MG63 (cell line): Measurements from ENCODE around the gene IMMP2L. TPM values are rescaled to one million over a fixed set of nuclear protein-coding genes. Genes with fewer than 3 reads are reported as not detected.
"Not testable (repeated sequence)": the region's sequence is repeated elsewhere in the genome, so short reads cannot be mapped to it uniquely, and the experiment has no call there.

Experiments
- DNase-seq: peaks from one replicate; pipeline ENCODE4 v3.0.0-alpha.2; 2020
- H3K27me3 ChIP-seq: fragments of 250-450 bp; sonication (Bioruptor Pico); 2 replicates; pipeline ENCODE4 v1.5.1; 2020; ENCODE audit warnings: mild to moderate bottlenecking, moderate library complexity
- H3K36me3 ChIP-seq: fragments of 250-450 bp; sonication (Bioruptor Pico); 2 replicates; pipeline ENCODE4 v1.5.1; 2020; ENCODE audit warnings: mild to moderate bottlenecking, moderate library complexity
- H3K4me3 ChIP-seq: fragments of 250-450 bp; sonication (Bioruptor Pico); 2 replicates; pipeline ENCODE4 v1.5.1; 2020; ENCODE audit warnings: mild to moderate bottlenecking, moderate library complexity
- H3K9me3 ChIP-seq: fragments of 250-450 bp; sonication (Bioruptor Pico); 2 replicates; pipeline ENCODE4 v1.5.1; 2020; ENCODE audit warnings: mild to moderate bottlenecking, moderate library complexity
- total RNA-seq: library from RNA; depleted of rRNA; stranded (reverse); fragments of >200 nt; shearing (Covaris generic); gene quantifications from 2 replicates; pipeline ENCODE4 v1.2.3, GENCODE V29; 2014; ENCODE audit warnings: low replicate concordance; rRNA removed

IMMP2L gene
- 1.5 and 8.8 TPM in 2 replicates for total RNA-seq

GRCh38 chr7:111561904-111562732 is at the start of gene IMMP2L:
Gene IMMP2L (minus strand): TSS chr7:111562492.
- peak; percentile 74 for DNase-seq
- H3K27me3 ChIP-seq, result no peaks in the 10 kb centered on the region

DNA sequence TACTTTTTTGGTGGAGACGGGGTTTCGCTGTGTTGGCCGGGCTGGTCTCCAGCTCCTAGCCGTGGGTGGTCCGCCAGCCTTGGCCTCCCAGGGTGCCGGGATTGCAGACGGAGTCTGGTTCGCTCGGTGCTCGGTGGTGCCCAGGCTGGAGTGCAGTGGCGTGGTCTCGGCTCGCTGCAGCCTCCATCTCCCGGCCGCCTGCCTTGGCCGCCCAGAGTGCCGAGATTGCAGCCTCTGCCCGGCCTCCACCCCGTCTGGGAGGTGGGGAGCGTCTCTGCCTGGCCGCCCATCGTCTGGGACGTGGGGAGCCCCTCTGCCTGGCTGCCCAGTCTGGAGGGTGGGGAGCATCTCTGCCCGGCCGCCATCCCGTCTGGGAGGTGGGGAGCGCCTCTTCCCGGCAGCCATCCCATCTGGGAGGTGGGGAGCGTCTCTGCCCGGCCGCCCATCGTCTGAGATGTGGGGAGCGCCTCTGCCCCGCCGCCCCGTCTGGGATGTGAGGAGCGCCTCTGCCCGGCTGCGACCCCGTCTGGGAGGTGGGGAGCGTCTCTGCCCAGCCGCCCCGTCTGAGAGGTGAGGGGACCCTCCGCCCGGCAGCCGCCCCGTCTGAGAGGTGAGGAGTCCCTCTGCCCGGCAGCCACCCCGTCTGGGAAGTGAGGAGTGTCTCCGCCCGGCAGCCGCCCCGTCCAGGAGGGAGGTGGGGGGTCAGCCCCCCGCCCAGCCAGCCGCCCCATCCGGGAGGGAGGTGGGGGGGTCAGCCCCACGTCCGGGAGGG is 47.4 kb upstream of the IMMP2L start:
- H3K4me3 ChIP-seq, H3K9me3 ChIP-seq, H3K36me3 ChIP-seq, H3K27me3 ChIP-seq, DNase-seq: not testable (repeated sequence)

More at GRCh38 chr7:111561904-111562732, at the start of gene IMMP2L:
- Histone ChIP-seq H3K4me3 (peak within 1 kb of the TSS; percentile 64), H3K9me3 (no peaks in the 10 kb centered on the region), H3K36me3 (no peaks in the 10 kb centered on the region)

- H3K36me3 ChIP-seq, result no peaks in the 10 kb centered on the region
- no peaks in the 10 kb centered on the region for H3K27me3 ChIP-seq
- DNase-seq, result no peak
- H3K4me3 ChIP-seq, result no peak overlapping the region
- H3K9me3 ChIP-seq, result no peaks in the 10 kb centered on the region
Observed at GRCh38 chr7:111607621-111608020, 45.3 kb upstream of the IMMP2L start.

DNA sequence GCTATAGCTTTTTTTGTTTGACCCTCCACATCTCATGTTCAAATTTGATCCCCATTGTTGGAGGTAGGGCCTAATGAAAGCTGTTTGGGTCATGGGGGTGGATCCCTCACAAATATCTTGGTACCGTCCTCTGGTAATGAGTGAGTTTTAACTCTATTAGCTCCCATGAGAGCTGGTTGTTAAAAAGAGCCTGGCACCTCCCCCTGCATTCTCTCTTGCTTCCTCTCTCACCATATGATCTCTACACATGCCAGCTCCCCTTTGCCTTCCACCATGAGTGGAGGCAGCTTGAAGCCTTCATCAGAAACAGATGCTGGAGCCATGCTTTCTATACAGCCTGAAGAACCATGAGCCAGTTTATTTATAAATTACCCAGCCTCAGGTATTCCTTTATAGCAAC is 43.0 kb upstream of the IMMP2L start:
- DNase-seq, result no peak
- H3K4me3 ChIP-seq, result no peak overlapping the region
- no peaks in the 10 kb centered on the region for H3K27me3 ChIP-seq
- no peaks in the 10 kb centered on the region for H3K36me3 ChIP-seq
- no peaks in the 10 kb centered on the region for H3K9me3 ChIP-seq

DNA sequence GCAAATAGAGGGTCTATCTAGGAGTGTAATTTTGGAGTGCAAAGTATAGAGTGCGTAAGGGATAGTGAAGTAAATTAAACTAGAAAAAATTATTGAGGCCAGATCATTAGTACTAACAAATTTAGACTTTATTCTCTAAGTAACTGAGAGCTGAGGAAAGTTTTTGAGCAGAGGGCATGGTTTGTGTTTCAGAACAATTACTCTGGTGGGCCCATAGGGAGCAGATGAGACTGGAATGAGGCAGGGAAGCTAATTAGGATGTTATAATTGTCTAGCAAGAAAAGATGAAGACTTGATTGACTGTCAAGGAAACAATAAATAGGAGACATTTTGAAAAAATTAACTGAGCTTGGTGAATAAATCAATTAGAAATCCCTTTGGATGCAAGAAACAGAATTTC is 37.8 kb upstream of the IMMP2L start:
- H3K4me3 ChIP-seq, result no peak overlapping the region
- H3K9me3 ChIP-seq, result no peaks in the 10 kb centered on the region
- no peak for DNase-seq
- H3K36me3 ChIP-seq, result no peaks in the 10 kb centered on the region
- no peaks in the 10 kb centered on the region for H3K27me3 ChIP-seq

GRCh38 chr7:111595780-111596179 is 33.5 kb upstream of the IMMP2L start:
- no peak for DNase-seq
- no peaks in the 10 kb centered on the region for H3K9me3 ChIP-seq
- H3K4me3 ChIP-seq, result no peak overlapping the region
- H3K27me3 ChIP-seq, result no peaks in the 10 kb centered on the region
- no peaks in the 10 kb centered on the region for H3K36me3 ChIP-seq

GRCh38 chr7:111594602-111595001 is 32.3 kb upstream of the IMMP2L start:
- Histone ChIP-seq H3K9me3 (no peaks in the 10 kb centered on the region), H3K4me3 (no peak overlapping the region), H3K27me3 (no peaks in the 10 kb centered on the region), H3K36me3 (no peaks in the 10 kb centered on the region)
- no peak for DNase-seq

GRCh38 chr7:111593343-111593742 is 31.1 kb upstream of the IMMP2L start:
- Histone ChIP-seq H3K36me3 (no peaks in the 10 kb centered on the region), H3K4me3 (no peak overlapping the region), H3K27me3 (no peaks in the 10 kb centered on the region), H3K9me3 (no peaks in the 10 kb centered on the region)
- DNase-seq, result no peak

DNA sequence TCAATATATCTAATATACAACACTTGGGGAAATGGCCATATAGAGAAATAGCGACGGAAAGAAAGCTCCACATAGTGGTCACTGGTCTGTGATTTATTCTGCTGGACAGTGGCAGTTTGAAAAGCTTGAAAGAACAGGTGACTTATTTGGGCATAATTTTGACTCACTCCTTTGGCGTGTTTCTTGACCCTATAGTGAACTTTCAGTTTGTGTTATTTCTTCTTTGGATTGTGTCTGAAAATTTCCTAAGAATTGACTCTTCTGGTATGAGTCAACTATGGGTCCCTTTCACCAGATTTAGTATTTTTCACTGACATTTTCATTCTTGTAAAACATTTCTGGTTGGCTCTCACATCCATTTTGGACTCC is 25.8 kb upstream of the IMMP2L start:
- H3K36me3 ChIP-seq, result no peaks in the 10 kb centered on the region
- H3K9me3 ChIP-seq, result no peaks in the 10 kb centered on the region
- no peak overlapping the region for H3K4me3 ChIP-seq
- no peak for DNase-seq
- no peaks in the 10 kb centered on the region for H3K27me3 ChIP-seq

DNA sequence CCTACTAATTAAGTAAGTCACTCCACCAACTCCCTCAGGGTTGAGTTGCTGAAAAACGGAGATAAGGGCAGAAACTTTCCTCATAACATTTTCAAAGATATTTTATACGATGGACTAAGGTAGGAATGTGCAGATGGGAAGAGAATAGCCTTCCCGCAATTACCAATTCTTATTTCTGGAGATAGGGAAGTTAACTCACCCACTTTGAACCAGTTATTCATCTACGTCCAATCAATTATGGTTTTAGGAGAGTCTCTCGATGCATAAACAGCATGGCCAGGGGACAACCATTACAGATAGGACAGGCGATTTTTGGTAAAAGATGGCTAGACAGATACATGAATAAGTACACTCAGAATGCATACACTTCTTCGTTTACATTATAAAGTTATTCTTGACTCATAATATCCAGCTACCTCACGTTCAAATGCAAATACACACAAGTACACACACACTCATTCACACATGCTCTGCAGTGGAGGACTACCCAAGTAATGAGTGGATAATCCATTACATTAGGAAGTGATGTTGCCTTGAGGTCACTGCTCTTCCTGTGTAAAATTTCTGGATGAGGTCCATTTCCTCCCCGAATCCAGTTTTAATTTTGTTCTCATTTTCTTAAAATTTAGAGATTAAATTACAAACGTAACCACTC is 25.2 kb upstream of the IMMP2L start:
- no peak for DNase-seq
- Histone ChIP-seq H3K9me3 (no peaks in the 10 kb centered on the region), H3K36me3 (no peaks in the 10 kb centered on the region), H3K4me3 (no peak overlapping the region), H3K27me3 (no peaks in the 10 kb centered on the region)

GRCh38 chr7:111586711-111587409 is 24.6 kb upstream of the IMMP2L start:
- Histone ChIP-seq H3K4me3 (no peak overlapping the region), H3K36me3 (no peaks in the 10 kb centered on the region), H3K9me3 (no peaks in the 10 kb centered on the region), H3K27me3 (no peaks in the 10 kb centered on the region)
- DNase-seq, result no peak

DNA sequence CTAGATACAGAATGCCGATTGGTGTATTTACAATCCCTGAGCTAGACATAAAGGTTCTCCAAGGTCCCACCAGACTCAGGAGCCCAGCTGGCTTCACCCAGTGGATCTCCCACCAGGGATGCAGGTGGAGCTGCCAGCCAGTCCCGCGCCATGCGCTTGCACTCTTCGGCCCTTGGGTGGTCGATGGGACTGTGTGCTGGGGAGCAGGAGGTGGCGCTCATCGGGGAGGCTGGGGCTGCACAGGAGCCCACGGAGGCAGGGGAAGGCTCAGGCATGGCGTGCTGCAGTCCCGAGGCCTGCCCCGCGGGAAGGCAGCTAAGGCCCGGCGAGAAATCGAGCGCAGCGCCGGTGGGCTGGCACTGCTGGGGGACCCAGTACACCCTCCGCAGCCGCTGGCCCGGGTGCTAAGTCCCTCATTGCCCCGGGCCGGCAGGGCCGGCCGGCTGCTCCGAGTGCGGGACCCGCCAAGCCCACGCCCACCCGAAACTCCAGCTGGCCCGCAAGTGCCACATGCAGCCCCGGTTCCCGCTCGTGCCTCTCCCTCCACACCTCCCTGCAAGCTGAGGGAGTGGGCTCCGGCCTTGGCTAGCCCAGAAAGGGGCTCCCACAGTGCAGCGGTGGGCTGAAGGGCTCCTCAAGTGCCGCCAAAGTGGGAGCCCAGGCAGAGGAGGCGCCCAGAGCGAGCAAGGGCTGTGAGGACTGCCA is 19.6 kb upstream of the IMMP2L start:
- H3K36me3 ChIP-seq, DNase-seq, H3K27me3 ChIP-seq, H3K4me3 ChIP-seq, H3K9me3 ChIP-seq: not testable (repeated sequence)

GRCh38 chr7:111581207-111581606 is 18.9 kb upstream of the IMMP2L start:
- H3K27me3 ChIP-seq, DNase-seq, H3K4me3 ChIP-seq, H3K9me3 ChIP-seq, H3K36me3 ChIP-seq: not testable (repeated sequence)

GRCh38 chr7:111578754-111579153 is 16.5 kb upstream of the IMMP2L start:
- Histone ChIP-seq H3K4me3 (no peak overlapping the region), H3K9me3 (no peaks in the 10 kb centered on the region), H3K36me3 (no peaks in the 10 kb centered on the region), H3K27me3 (no peaks in the 10 kb centered on the region)
- DNase-seq, result no peak

DNA sequence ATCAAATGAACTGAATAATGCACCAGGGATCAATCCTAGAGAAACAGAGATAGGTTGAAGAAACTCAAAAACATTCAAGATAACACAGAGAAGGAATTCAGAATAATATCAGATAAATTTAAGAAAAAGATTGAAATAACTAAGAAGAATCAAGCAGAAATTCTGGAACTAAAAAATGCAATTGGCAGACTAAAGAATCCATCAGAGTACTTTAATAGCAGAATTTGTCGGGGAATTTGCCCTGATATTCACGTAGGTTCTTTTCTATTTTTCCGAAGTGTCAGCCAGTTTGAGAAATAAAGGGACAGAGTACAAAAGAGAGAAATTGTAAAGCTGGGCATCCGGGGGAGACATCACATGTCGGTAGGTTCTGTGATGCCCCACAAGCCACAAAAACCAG is 9.4 kb upstream of the IMMP2L start:
- no peaks in the 10 kb centered on the region for H3K36me3 ChIP-seq
- H3K9me3 ChIP-seq, result no peaks in the 10 kb centered on the region

DNA sequence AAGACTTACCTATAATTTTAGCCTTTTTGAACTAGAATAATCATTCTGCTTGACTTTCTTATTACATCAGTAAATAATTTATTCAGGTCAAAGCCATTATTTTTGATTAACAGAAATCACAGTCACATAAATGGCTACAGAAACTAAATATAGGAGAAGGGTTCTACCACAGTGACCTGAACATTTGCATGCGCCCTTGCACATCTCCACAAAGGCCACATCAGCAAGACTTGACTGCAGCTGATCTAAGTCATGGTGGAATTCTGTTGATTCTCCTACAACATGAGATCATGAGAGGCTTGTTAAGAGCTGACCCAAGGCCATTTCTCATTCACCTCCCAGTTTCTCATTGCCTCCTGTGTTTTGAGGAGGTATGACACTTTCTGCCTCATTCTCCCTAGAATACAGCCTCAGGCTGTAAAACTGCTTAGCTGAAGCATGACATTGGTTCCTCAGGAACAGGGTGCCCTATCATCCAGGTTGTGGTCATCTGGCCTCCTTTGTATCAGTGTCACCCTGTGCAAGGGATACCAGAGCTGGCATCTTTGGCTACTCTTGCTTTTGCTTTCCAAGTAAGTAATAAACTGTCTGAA is 6.7 kb upstream of the IMMP2L start:
- H3K27me3 ChIP-seq, result no peaks in the 10 kb centered on the region
- no peak overlapping the region for H3K4me3 ChIP-seq
- no peaks in the 10 kb centered on the region for H3K36me3 ChIP-seq
- H3K9me3 ChIP-seq, result no peaks in the 10 kb centered on the region
- no peak for DNase-seq

More for the DNA sequence above, 9.4 kb upstream of the IMMP2L start:
- DNase-seq, result no peak
- Histone ChIP-seq H3K27me3 (no peaks in the 10 kb centered on the region), H3K4me3 (no peak overlapping the region)
